ENCODE data around the gene FLNB.

DNA sequence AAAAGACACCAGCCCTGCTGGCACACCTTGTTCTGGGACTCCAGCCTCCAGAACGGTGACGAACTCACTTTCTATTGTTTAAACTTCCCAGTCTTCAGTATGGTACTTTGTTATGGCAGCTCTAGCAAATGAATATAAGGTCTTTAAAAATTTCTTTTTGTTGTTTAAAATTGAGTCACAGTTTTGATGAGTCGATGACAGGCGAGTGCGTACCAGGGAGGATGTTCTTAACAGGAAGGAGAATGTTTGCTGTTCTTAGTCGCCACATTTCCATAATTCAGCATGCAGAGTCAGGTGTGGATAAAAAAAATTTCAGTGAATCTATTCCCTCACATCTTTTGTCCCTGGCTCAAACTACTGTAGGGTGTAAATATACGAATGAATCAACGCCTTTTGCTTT, 190.1 kb downstream of the FLNB start:
- TF ChIP-seq OSR1 (CRISPR knock-in tag; IDR thresholded peaks at IDR 0.05) (no peak), ZC3H10 (CRISPR knock-in tag; IDR thresholded peaks at IDR 0.05) (no peak), ZFP30 (CRISPR knock-in tag; IDR thresholded peaks at IDR 0.05) (no peak), ESRRG (CRISPR knock-in tag; IDR thresholded peaks at IDR 0.05) (no peak), ARNTL (CRISPR knock-in tag; IDR thresholded peaks at IDR 0.05; ENCODE audit: borderline replicate concordance, low read depth) (no peak), ZFP3 (CRISPR knock-in tag; IDR thresholded peaks at IDR 0.05) (no peak), GLIS3 (CRISPR knock-in tag; IDR thresholded peaks at IDR 0.05) (no peak), PPARA (CRISPR knock-in tag; IDR thresholded peaks at IDR 0.05; ENCODE audit: borderline replicate concordance) (no peak), TCF4 (CRISPR knock-in tag; IDR thresholded peaks at IDR 0.05; ENCODE audit: borderline replicate concordance) (no peak), RARB (CRISPR knock-in tag; IDR thresholded peaks at IDR 0.05) (no peak), CSDC2 (CRISPR knock-in tag; IDR thresholded peaks at IDR 0.05) (no peak)
- TF ChIP-seq, protein P1, sequence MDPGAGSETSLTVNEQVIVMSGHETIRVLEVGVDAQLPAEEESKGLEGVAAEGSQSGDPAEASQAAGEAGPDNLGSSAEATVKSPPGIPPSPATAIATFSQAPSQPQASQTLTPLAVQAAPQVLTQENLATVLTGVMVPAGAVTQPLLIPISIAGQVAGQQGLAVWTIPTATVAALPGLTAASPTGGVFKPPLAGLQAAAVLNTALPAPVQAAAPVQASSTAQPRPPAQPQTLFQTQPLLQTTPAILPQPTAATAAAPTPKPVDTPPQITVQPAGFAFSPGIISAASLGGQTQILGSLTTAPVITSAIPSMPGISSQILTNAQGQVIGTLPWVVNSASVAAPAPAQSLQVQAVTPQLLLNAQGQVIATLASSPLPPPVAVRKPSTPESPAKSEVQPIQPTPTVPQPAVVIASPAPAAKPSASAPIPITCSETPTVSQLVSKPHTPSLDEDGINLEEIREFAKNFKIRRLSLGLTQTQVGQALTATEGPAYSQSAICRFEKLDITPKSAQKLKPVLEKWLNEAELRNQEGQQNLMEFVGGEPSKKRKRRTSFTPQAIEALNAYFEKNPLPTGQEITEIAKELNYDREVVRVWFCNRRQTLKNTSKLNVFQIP (CRISPR knock-in tag; IDR thresholded peaks at IDR 0.05; ENCODE audit: borderline replicate concordance, low read depth) = no peak
- TF ChIP-seq, protein P2, sequence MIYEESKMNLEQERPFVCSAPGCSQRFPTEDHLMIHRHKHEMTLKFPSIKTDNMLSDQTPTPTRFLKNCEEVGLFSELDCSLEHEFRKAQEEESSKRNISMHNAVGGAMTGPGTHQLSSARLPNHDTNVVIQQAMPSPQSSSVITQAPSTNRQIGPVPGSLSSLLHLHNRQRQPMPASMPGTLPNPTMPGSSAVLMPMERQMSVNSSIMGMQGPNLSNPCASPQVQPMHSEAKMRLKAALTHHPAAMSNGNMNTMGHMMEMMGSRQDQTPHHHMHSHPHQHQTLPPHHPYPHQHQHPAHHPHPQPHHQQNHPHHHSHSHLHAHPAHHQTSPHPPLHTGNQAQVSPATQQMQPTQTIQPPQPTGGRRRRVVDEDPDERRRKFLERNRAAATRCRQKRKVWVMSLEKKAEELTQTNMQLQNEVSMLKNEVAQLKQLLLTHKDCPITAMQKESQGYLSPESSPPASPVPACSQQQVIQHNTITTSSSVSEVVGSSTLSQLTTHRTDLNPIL (CRISPR knock-in tag; IDR thresholded peaks at IDR 0.05; ENCODE audit: low read depth) = no peak

Measured in SK-N-SH treated with all-trans-retinoic acid at 6 μM for 48 hours (cell line).